ENCODE results near the gene TNFRSF8.

DNA sequence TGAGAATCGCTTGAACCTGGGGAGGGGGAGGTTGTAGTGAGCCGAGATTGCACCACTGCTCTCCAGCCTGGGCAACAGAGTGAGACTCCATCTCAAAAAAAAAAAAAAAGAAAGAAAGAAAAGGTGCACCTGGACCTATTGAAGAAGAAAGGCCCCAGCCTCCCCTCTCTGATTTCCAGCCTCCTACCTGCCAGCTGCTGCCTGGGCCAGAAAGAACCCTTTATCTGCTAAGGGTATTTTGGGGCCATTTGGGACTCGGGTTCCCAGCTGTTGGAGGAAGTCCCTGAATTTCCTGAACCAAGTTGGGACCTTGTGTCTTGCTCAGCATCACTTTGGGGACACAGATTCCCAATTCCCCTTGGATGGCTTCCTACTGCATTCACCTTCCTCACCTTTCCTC lies 3.9 kb upstream of the TNFRSF8 start:
- TF ChIP-seq CTCF (IDR thresholded peaks at IDR 0.05) = no peak
- no peak for TF ChIP-seq POLR2AphosphoS5 (IDR thresholded peaks at IDR 0.05)
- TF ChIP-seq POLR2A (IDR thresholded peaks at IDR 0.05) = no peak
